ENCODE data around the gene DEPP1.

The DEPP1 gene

GRCh38 chr10:44978213-44978569, 418 bp downstream of the DEPP1 start:
- no peak for DNase-seq

- no peak for DNase-seq
Observed at GRCh38 chr10:44977287-44978212, 1.1 kb downstream of the DEPP1 start.

GRCh38 chr10:44976352-44977198, 2.0 kb downstream of the DEPP1 start:
- DNase-seq = no peak

GRCh38 chr10:44975431-44976331, 2.9 kb downstream of the DEPP1 start:
- no peak for DNase-seq

- DNase-seq = no peak
Observed at GRCh38 chr10:44974628-44975430, 3.8 kb downstream of the DEPP1 start.

GRCh38 chr10:44974082-44974627, 4.5 kb downstream of the DEPP1 start:
- no peak for DNase-seq

- no peak for DNase-seq
Observed at GRCh38 chr10:44973323-44974081, 5.1 kb downstream of the DEPP1 start.

GRCh38 chr10:44972874-44973306, 5.7 kb downstream of the DEPP1 start:
- no peak for DNase-seq

- DNase-seq = no peak
Observed at GRCh38 chr10:44971935-44972757, 6.5 kb downstream of the DEPP1 start.

GRCh38 chr10:44971434-44971833, 7.2 kb downstream of the DEPP1 start:
- DNase-seq = no peak

- no peak for DNase-seq
Observed at GRCh38 chr10:44970812-44971395, 7.7 kb downstream of the DEPP1 start.

GRCh38 chr10:44969854-44970253, 8.8 kb downstream of the DEPP1 start:
- DNase-seq = no peak

GRCh38 chr10:44968500-44969400, 9.9 kb downstream of the DEPP1 start:
- no peak for DNase-seq

GRCh38 chr10:44968091-44968490, 10.5 kb downstream of the DEPP1 start:
- DNase-seq = peak; percentile 70

- no peak for DNase-seq
Observed at GRCh38 chr10:44967616-44968015, 11.0 kb downstream of the DEPP1 start.

GRCh38 chr10:44966816-44967509, 11.6 kb downstream of the DEPP1 start:
- DNase-seq = no peak

GRCh38 chr10:44966129-44966815, 12.3 kb downstream of the DEPP1 start:
- no peak for DNase-seq

Data from KG1 (cell line).